ENCODE results near the gene MAP1A. TPM values are rescaled to one million over a fixed set of nuclear protein-coding genes. Genes with fewer than 3 reads are reported as not detected.

Gene MAP1A
- total RNA-seq, 1 donor from 2014 or later = 21.4 TPM

DNA sequence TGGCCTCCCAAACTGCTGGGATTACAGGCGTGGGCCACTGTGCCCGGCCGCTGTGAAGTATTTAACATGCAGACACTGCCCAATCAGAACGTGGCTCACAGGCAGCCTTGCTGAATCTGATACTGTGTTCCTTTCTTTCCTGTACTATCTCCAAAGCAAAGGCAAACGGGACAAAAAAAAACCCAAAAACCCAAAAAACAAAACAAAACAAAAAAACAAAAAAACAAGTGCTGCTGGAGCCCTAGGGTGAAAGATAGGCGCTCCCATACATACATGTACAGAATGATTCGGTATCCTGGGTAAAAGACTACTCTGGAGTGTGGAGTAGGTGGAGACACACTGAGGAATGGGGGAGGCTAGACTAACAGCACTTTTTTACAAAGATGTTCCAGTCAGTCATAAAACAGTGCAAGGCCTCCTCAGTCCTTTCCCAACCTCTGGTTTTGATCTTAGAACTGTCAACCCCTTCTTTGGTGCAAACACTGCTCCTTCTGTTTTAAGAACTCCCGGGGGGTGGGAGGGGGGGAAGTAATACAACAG, 7.7 kb upstream of the MAP1A start:
- ATAC-seq (peak; percentile 1), DNase-seq (ENCODE audit: missing footprints) (no peak)
- intact Hi-C loops (cut with DNase I) = loop anchor here (2.0 kb wide), 1 partner anchor 17 kb away; the partner anchor contains the start of gene TP53BP1

DNA sequence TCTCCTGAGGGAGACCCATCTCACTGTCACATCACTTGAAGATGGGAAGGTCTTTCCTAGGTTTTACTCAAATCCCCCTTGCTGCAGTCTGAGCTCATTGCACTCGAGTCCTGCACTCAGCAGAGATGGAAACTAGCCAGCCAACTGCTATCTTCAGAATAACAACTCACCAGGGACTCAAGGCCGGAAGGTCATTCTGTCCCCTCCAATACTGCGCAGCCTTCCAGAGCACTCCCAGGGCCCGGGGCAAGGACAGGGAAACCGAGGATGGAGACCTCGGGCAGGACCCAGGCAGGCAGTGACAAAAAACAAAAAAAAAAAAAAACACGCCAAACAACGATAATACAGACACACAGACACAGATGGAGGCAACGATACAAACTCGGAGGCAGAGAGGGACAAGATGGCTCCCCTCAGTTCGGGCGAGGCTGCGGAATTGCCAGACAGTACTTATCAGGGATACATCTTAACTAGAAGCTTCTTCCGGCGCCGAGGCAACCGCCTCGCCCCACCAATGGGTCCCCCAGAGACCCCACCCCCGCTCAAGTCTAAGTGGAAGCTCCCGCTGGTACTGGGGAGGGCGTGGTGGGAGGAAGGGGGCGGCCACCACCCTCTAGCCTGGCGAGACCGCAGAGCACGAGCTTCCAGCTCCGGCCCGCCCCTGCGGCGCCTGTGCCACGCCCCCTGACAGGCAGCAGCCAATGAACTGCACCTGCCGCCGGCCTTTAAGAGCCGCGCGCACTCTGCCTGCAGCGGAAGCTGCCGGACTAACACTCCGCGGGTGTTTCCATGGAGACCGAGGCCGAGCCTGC, 7.0 kb upstream of the MAP1A start:
- peak; percentile 97 for ATAC-seq
- DNase-seq (ENCODE audit: missing footprints) = peak; percentile 100
- intact Hi-C loops (cut with DNase I) = loop anchor here (2.0 kb wide), 1 partner anchor 18 kb away; the partner anchor contains the start of gene TP53BP1

DNA sequence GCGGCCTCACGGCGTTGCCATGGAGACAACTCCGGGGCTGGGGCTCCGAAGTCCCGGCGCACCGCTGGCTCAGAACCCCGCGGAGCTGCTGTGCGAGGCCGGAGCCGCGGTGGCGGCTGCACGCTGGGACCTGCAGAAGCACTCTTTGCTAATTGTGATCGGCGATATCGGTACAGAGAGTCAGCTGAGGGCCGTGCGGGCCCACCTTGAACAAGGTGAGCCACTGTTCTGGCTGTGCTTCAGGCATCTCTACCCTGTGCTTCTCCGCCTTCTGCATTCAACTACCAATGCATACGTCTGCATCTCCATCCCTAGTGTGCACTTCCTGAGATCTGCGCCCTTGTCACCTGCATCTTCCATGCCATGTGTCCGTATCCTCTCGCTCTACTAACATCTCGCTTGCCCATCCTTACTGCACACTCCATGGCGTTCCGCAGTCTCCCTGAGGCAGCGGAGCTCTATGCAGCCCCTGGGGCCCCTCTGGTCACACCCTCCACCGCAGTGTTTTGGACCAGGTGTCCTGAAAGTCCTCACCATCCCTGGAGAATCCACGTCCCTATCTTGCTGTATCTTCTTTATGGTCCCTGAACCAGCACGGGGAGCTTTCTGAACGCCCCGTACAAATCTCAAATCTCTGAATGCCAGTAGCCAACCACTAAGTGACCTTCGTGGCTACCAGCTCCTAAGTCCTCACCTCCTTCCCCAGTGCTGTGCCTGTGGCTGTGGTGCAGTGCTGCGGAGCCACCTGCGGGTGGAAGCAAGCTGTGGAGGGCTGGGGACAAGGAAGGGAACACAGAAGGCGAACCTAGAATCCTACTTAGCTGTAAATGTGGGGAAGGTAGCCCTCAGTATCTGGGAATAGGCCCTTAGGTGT, 6.2 kb upstream of the MAP1A start:
- ATAC-seq (no peak), DNase-seq (ENCODE audit: missing footprints) (no peak)
- intact Hi-C loops (cut with DNase I) = loop anchor here (2.0 kb wide), 1 partner anchor 18 kb away; the partner anchor contains the start of gene TP53BP1

DNA sequence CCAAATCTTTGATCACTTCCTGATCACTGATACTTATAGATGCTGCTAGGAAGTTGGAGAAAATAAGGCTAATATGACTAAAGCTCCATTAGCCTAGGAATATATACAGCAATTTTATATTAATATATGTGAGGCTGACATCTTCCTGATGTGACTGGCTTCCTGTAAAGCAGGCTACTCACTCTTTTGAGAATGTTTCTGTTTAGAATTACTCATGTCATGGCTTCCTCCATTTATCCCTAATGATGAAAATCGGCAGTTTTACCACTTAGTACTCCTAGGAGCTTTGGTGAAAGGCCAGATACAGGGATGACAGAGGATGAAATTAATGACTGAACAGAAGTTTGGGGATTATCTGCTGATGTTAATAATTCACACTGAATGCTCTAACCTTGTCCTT, 3.9 kb upstream of the MAP1A start:
- DNase-seq (ENCODE audit: missing footprints) = no peak
- intact Hi-C loops (cut with DNase I) = no loop called here
- no peak for ATAC-seq

DNA sequence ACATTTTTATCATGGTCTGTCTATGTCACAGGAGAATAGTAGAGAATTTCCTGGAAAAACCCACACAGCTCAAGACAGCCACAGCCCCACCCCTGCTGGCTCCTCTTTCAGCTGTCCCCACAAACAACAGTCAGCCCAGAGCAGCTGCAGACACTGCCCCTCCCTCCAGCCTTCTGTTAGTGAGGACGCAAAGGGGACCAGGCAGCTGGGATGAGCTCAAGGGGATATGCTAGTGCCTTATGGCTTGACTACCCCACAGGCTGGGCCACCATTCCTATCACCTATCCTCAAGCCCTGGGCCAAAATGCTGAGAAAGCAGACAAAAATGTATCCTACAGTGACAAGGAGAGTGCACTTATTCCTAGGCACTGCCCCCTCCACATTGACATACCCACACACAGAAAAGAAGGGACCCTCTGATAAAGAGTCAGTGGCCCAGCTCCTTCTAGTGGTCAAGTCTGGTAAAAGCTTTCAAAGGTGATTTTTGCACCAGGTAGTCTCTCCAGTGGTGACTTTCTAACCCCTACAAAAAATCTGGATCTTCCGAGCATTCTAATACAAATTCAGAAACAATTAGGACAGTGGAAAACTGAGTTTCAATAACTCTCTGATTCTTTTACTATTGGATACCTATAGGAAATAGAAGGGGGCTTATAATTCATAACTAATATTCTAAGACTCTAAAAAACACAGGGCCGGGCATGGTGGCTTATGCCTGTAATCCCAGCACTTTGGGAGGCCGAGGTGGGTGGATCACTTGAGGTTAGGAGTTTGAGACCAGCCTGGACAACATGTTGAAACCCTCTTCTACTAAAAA, 3.0 kb upstream of the MAP1A start:
- peak; percentile 14 for ATAC-seq
- peak; percentile 77 for DNase-seq (ENCODE audit: missing footprints)
- intact Hi-C loops (cut with DNase I) = no loop called here

DNA sequence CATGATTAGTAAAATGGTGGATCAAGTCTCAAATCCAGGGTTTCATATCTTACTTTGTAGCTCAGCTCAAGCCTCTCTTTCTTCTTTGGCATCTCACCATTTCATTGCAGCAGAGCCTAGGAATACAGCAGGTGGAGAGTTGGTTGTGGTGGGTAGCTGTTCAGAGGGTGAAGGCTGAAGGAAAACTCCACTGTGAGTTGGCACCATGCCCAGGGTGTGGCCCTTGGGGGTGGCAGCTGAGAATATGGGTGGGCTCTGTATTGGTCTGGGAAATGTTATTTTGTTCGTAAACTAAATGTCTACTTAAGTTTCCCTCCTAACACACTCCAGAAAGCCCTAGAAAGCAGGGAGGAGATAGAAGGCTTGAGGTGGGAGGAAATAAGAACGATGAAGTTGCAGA, 1.7 kb upstream of the MAP1A start:
- ATAC-seq (no peak), DNase-seq (ENCODE audit: missing footprints) (no peak)
- intact Hi-C loops (cut with DNase I) = no loop called here

DNA sequence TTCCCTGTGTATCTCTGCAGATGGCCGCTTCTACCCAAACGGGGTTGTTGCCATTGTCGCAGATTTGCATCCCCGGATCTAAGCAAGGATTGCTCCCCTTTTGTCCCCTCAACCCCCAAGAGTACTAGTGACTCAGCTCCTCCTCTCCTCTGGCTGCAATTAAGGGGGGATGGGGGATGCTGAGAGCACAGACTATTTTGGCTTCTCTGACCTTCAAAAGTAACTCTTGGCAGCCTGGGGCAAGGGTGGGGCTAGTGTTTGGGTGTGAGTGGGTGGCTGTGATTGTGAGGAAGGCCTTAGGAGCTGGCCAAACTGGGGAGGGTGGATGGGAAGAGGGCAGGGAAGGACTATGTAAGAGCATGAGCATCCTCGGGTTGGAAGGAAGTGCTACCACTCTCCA, 1.2 kb upstream of the MAP1A start:
- ATAC-seq (peak; percentile 58), DNase-seq (ENCODE audit: missing footprints) (no peak)
- intact Hi-C loops (cut with DNase I) = no loop called here

DNA sequence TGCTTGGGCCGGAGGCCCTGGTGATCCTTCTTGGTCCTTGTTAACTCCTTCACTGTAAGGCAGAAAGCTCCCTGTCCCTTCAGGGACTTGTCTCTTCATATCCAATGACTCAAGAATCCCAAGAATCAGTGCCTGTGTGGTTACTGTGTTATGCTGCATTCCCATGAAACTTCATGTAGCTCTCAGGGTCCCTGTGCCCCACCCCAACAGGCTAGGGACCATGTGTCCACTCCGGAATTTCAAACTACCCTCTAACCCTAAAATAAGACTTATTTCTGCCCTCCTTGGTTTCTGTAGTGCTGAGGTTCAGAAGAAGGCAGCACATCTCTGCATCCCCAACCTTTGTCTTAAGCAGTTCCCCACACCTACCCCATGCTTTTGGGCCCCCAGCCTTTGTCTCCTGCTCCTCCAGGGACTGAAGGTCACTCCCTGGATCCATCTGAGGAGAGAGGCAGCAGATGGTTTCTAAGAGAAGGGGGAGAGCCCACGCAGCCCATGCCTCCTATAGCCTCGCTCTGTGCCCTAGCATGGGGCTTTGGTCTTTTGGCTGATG, 531 bp upstream of the MAP1A start:
- ATAC-seq (no peak), DNase-seq (ENCODE audit: missing footprints) (no peak)
- intact Hi-C loops (cut with DNase I) = no loop called here

DNA sequence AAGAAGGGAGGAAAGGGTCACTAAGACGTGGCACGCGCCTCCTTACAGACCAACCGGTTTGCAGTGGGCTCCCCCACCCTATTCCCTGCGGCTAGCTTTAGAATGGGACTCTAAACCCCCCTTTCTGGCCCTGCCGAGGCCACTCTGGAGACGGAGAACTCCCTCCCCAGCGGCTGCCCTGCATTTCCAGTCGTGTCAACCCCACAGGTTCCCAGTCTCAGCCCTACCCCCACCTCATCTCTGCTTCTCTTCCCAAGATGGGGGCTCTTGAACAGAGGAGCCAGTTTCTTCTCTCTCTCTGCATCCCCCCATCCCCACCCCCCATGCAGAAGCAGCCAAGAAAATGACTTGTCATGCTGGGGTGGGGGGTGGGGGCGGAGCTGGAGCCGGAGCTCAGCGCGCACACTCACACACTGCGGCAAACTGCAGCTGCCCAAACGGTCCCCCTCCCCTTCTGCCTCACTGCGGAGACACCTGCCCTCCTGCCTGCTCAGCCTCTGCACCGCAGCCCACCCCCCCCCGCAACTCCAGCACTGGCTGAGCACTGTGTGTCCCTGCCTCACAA, 871 bp downstream of the MAP1A start:
- DNase-seq (ENCODE audit: missing footprints) = no peak

DNA sequence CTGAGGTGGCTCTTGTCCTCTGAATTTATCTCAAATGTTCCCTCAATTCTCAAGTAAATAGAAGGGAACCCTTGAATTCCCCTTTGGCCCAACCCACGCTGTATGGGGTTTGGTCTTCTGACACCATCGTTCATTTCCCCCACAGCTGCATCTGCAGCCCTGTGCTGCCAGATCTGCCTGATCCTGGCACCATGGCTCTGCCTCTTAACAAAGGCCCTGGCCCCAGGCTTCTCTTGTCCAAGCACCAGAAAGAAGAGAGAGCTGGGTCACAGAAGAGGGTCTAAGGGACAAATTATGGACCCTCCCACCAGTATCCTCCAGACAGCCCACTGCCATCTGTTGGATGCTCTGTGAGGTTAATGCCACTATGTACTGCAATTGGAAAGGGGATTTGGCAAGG, 1.8 kb downstream of the MAP1A start:
- no peak for ATAC-seq
- DNase-seq (ENCODE audit: missing footprints) = no peak
- intact Hi-C loops (cut with DNase I) = no loop called here

More for the DNA sequence above, 871 bp downstream of the MAP1A start:
- intact Hi-C loops (cut with DNase I) = no loop called here
- peak; percentile 8 for ATAC-seq

DNA sequence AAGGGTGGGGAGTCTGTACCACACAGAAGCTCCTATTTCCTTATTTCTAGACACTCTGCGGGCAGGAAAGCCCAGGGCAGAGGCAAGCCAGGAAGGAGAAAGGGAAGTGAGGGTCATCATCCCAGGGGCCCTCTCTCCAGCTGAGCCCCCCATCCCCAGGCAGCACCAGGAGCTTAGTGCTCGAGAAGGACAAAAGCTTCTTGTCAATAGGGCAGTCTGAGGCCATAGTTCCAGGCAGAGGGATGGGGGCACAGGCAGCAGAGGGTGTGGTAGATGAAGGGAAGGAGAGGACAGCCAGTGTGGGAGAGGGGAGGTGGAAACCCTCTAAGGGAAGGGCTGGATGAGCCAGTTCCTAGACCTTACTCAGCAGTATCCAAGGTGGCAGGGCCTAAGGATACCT, 2.7 kb downstream of the MAP1A start:
- ATAC-seq (no peak), DNase-seq (ENCODE audit: missing footprints) (no peak)
- intact Hi-C loops (cut with DNase I) = no loop called here

DNA sequence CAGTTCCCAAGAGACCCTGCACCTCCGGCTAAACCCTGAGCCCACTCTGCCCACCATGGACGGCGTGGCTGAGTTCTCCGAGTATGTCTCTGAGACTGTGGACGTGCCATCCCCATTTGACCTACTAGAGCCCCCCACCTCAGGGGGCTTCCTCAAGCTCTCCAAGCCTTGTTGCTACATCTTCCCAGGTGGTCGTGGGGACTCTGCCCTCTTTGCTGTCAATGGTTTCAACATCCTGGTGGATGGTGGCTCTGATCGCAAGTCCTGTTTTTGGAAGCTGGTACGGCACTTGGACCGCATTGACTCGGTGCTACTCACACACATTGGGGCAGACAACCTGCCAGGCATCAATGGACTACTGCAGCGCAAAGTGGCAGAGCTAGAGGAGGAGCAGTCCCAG, 4.0 kb downstream of the MAP1A start:
- intact Hi-C loops (cut with DNase I) = no loop called here
- DNase-seq (ENCODE audit: missing footprints) = no peak
- ATAC-seq = no peak

DNA sequence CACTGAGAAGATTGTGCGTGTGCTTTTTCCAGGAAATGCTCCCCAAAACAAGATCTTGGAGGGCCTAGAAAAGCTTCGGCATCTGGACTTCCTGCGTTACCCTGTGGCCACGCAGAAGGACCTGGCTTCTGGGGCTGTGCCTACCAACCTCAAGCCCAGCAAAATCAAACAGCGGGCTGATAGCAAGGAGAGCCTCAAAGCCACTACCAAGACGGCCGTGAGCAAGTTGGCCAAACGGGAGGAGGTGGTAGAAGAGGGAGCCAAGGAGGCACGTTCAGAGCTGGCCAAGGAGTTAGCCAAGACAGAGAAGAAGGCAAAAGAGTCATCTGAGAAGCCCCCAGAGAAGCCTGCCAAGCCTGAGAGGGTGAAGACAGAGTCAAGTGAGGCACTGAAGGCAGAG, 4.8 kb downstream of the MAP1A start:
- intact Hi-C loops (cut with DNase I) = no loop called here
- DNase-seq (ENCODE audit: missing footprints) = no peak
- no peak for ATAC-seq

DNA sequence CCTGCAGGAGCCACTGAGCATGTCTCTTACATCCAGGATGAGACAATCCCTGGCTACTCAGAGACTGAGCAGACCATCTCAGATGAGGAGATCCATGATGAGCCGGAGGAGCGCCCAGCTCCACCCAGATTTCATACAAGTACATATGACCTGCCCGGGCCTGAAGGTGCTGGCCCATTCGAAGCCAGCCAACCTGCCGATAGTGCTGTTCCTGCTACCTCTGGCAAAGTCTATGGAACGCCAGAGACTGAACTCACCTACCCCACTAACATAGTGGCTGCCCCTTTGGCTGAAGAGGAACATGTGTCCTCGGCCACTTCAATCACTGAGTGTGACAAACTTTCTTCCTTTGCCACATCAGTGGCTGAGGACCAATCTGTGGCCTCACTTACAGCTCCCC, 6.2 kb downstream of the MAP1A start:
- ATAC-seq = no peak

DNA sequence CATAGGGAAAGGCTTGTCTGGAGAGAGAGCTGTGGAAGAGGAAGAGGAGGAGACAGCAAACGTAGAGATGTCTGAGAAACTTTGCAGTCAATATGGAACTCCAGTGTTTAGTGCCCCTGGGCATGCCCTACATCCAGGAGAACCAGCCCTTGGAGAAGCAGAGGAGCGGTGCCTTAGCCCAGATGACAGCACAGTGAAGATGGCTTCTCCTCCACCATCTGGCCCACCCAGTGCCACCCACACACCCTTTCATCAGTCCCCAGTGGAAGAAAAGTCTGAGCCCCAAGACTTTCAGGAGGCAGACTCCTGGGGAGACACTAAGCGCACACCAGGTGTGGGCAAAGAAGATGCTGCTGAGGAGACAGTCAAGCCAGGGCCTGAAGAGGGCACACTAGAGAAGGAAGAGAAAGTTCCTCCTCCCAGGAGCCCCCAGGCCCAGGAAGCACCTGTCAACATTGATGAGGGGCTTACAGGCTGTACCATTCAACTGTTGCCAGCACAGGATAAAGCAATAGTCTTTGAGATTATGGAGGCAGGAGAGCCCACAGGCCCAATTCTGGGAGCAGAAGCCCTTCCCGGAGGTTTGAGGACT, 6.9 kb downstream of the MAP1A start:
- no peak for ATAC-seq
- no peak for DNase-seq (ENCODE audit: missing footprints)
- intact Hi-C loops (cut with DNase I) = no loop called here

More for the DNA sequence above, 6.2 kb downstream of the MAP1A start:
- DNase-seq (ENCODE audit: missing footprints) = no peak
- intact Hi-C loops (cut with DNase I) = no loop called here

DNA sequence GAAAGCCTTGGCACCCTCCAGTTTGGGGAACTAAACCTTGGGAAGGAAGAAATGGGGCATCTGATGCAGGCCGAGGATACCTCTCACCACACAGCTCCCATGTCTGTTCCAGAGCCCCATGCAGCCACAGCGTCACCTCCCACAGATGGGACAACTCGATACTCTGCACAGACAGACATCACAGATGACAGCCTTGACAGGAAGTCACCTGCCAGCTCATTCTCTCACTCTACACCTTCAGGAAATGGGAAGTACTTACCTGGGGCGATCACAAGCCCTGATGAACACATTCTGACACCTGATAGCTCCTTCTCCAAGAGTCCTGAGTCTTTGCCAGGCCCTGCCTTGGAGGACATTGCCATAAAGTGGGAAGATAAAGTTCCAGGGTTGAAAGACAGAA, 7.7 kb downstream of the MAP1A start:
- intact Hi-C loops (cut with DNase I) = no loop called here
- DNase-seq (ENCODE audit: missing footprints) = no peak
- no peak for ATAC-seq

DNA sequence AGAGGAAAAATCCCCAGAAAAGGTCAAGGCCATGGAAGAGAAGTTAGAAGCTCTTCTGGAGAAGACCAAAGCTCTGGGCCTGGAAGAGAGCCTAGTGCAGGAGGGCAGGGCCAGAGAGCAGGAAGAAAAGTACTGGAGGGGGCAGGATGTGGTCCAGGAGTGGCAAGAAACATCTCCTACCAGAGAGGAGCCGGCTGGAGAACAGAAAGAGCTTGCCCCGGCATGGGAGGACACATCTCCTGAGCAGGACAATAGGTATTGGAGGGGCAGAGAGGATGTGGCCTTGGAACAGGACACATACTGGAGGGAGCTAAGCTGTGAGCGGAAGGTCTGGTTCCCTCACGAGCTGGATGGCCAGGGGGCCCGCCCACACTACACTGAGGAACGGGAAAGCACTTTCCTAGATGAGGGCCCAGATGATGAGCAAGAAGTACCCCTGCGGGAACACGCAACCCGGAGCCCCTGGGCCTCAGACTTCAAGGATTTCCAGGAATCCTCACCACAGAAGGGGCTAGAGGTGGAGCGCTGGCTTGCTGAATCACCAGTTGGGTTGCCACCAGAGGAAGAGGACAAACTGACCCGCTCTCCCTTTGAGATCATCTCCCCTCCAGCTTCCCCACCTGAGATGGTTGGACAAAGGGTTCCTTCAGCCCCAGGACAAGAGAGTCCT, 9.0 kb downstream of the MAP1A start:
- intact Hi-C loops (cut with DNase I) = no loop called here
- DNase-seq (ENCODE audit: missing footprints) (no peak), ATAC-seq (no peak)
